HCT116 (cell line): ENCODE results near the gene PPFIBP1. TPM values are rescaled to one million over a fixed set of nuclear protein-coding genes. Genes with fewer than 3 reads are reported as not detected.

Source experiments
- ATAC-seq: fragments of 200-7000 bp; cut with Tn5 transposase; 2 replicates; pipeline ENCODE4 v1.9.1; 2020; ENCODE audit warnings: mild to moderate bottlenecking, moderate library complexity
- BruUV-seq: library from RNA; stranded (reverse); fragments of 400-500 nt; replicated peaks from 2 replicates; lab custom pipeline; 2021; lab: Mats Ljungman, UMichigan
- CTCF ChIA-PET: fragments of 300-600 bp; sonication (Branson Sonifier 250); formaldehyde crosslinking; loops from one replicate; lab custom pipeline; 2021; ENCODE audit warnings: antibody characterized with exemption; lab: Charles Lee
- POLR2A ChIA-PET: fragments of 300-600, 350-600 bp; sonication (Branson Sonifier 250); formaldehyde crosslinking; loops from one replicate; lab custom pipeline; 2021; ENCODE audit warnings: antibody characterized with exemption; lab: Charles Lee
- RAD21 ChIA-PET, 2 experiments: fragments of 300-600 bp; sonication (Branson Sonifier 250); formaldehyde crosslinking; loops; one replicate each; lab custom pipeline; 2023; ENCODE audit warnings: low total read pairs in 2 of 2; ENCODE audit not compliant: uncharacterized antibody in 2 of 2, unreplicated experiment in 2 of 2, low non-redundant PET in 1 of 2; lab: Charles Lee
- DNase-seq: peaks from one replicate; pipeline ENCODE4 v3.0.0-alpha.2; 2010; ENCODE audit warnings: low read depth, low spot score
- H2AFZ ChIP-seq: fragments of 200-600 bp; shearing (Covaris generic), sonication (generic); 2 replicates; pipeline ENCODE4 v1.6.1; 2017; ENCODE audit warnings: low read depth, mixed run types, mixed read lengths, antibody characterized with exemption, low read length; ENCODE audit not compliant: poor library complexity, severe bottlenecking
- H3K27ac ChIP-seq: 2 replicates; pipeline ENCODE4 v1.5.1; 2012; ENCODE audit warnings: low read depth, low read length
- H3K27me3 ChIP-seq: fragments of 200-600 bp; sonication (generic); 2 replicates; pipeline ENCODE4 v1.6.1; 2016; ENCODE audit warnings: mixed run types, low read length, mixed read lengths; ENCODE audit not compliant: insufficient read depth
- H3K36me3 ChIP-seq, 2 experiments: fragments of 200-500 bp in 1 of 2; fragments of 200-600 bp in 1 of 2; sonication (Bioruptor generic) in 1 of 2; sonication (generic) in 1 of 2; 2 replicates each; pipeline versions ENCODE4 v1.5.1 to v1.6.1; 2014 to 2016; ENCODE audit warnings: low read length in 2 of 2, inconsistent platforms in 1 of 2, mixed read lengths in 1 of 2, mixed run types in 1 of 2; ENCODE audit not compliant: insufficient read depth in 2 of 2, control insufficient read depth in 1 of 2
- H3K4me1 ChIP-seq, 2 experiments: fragments of 200-600 bp in 1 of 2; sonication (generic) in 1 of 2; 2 replicates each; pipeline versions ENCODE4 v1.5.1 to v1.6.1; 2012 to 2017; ENCODE audit warnings: low read length in 2 of 2, inconsistent platforms in 1 of 2, mild to moderate bottlenecking in 1 of 2, mixed read lengths in 1 of 2, mixed run types in 1 of 2, moderate library complexity in 1 of 2; ENCODE audit not compliant: insufficient read depth in 2 of 2, control insufficient read depth in 1 of 2
- H3K4me2 ChIP-seq: fragments of 200-600 bp; sonication (generic); 2 replicates; pipeline ENCODE4 v1.6.1; 2017; ENCODE audit warnings: mixed run types, low read length, mixed read lengths
- H3K4me3 ChIP-seq, 2 experiments: fragments of 200-600 bp in 1 of 2; sonication (generic) in 1 of 2; replicated peaks in 1 of 2; 2 replicates each; pipeline ENCODE4 v1.5.1; 2011 to 2016; ENCODE audit warnings: low read length in 2 of 2, control low read depth in 1 of 2, low read depth in 1 of 2, mild to moderate bottlenecking in 1 of 2, mixed read lengths in 1 of 2, mixed run types in 1 of 2
- H3K79me2 ChIP-seq: fragments of 200-600 bp; sonication (generic); 2 replicates; pipeline ENCODE4 v1.6.1; 2017; ENCODE audit warnings: mild to moderate bottlenecking, mixed run types, low read length, moderate library complexity, mixed read lengths; ENCODE audit not compliant: insufficient read depth
- H3K9ac ChIP-seq: fragments of 200-600 bp; sonication (generic); 2 replicates; pipeline ENCODE4 v1.6.1; 2016; ENCODE audit warnings: low read length, mixed read lengths
- H3K9me2 ChIP-seq: fragments of 200-600 bp; sonication (generic), shearing (Covaris generic); 2 replicates; pipeline ENCODE4 v1.6.1; 2017; ENCODE audit warnings: mixed run types, mild to moderate bottlenecking, moderate library complexity; ENCODE audit not compliant: insufficient read depth
- H3K9me3 ChIP-seq, 2 experiments: fragments of 200-500 bp in 1 of 2; fragments of 200-600 bp in 1 of 2; sonication (Bioruptor generic) in 1 of 2; sonication (generic) in 1 of 2; 2 replicates each; pipeline ENCODE4 v1.6.1; 2014 to 2017; ENCODE audit warnings: low read length in 2 of 2, mixed read lengths in 2 of 2, inconsistent platforms in 1 of 2, low read depth in 1 of 2, mild to moderate bottlenecking in 1 of 2, mixed run types in 1 of 2, moderate library complexity in 1 of 2; ENCODE audit not compliant: control insufficient read depth in 1 of 2, insufficient read depth in 1 of 2
- H4K20me1 ChIP-seq: fragments of 200-600 bp; sonication (generic), shearing (Covaris generic); 2 replicates; pipeline ENCODE4 v1.6.1; 2017; ENCODE audit warnings: mixed run types, mild to moderate bottlenecking, moderate library complexity; ENCODE audit not compliant: insufficient read depth
- CBX3 ChIP-seq: IDR thresholded peaks from 2 replicates; pipeline ENCODE4 v1.6.1; 2012; ENCODE audit warnings: low read depth
- CEBPB ChIP-seq: IDR thresholded peaks from 2 replicates; pipeline ENCODE4 v1.6.1; 2012; ENCODE audit warnings: low read depth
- ELF1 ChIP-seq: IDR thresholded peaks from 2 replicates; pipeline ENCODE4 v1.6.1; 2012; ENCODE audit warnings: low read depth, borderline replicate concordance
- FOSL1 ChIP-seq: IDR thresholded peaks from 2 replicates; pipeline ENCODE4 v1.6.1; 2012; ENCODE audit warnings: low read depth
- RAD21 ChIP-seq: IDR thresholded peaks from 2 replicates; pipeline ENCODE4 v1.6.1; 2012; ENCODE audit warnings: low read depth, mild to moderate bottlenecking
- SIN3A ChIP-seq: IDR thresholded peaks from 2 replicates; pipeline ENCODE4 v1.6.1; 2012; ENCODE audit warnings: low read depth
- SP1 ChIP-seq: IDR thresholded peaks from 2 replicates; pipeline ENCODE4 v1.6.1; 2012; ENCODE audit warnings: low read depth
- SRF ChIP-seq: IDR thresholded peaks from 2 replicates; pipeline ENCODE4 v1.6.1; 2012; ENCODE audit warnings: low read depth
- YY1 ChIP-seq: IDR thresholded peaks from 2 replicates; pipeline ENCODE4 v1.6.1; 2011; ENCODE audit warnings: low read length, low read depth, moderate library complexity, mild to moderate bottlenecking; ENCODE audit not compliant: insufficient replicate concordance; ENCODE audit errors: extremely low read depth
- intact Hi-C: fragments of 100-400 bp; cut with micrococcal nuclease; formaldehyde crosslinking; loops from 2 replicates; pipeline ENCODE4 v1.10.0; 2022
- total RNA-seq: library from RNA; stranded (reverse); gene quantifications from one replicate; pipeline ENCODE4 v1.2.1, GENCODE V29; 2021; ENCODE audit not compliant: unreplicated experiment
- TF ChIP-seq, protein P1 (sequence below): IDR thresholded peaks from 2 replicates; pipeline ENCODE4 v1.6.1; 2012; ENCODE audit warnings: low read depth
- TF ChIP-seq, protein P2 (sequence below): IDR thresholded peaks from 2 replicates; pipeline ENCODE4 v1.6.1; 2011; ENCODE audit warnings: mild to moderate bottlenecking, low read length, moderate library complexity; ENCODE audit not compliant: insufficient replicate concordance; ENCODE audit errors: extremely low read depth
- TF ChIP-seq, protein P3 (sequence below): IDR thresholded peaks from 2 replicates; pipeline ENCODE4 v1.6.1; 2012

PPFIBP1 gene
- total RNA-seq, 1 experiment from 2014 or later: 102 TPM

DNA sequence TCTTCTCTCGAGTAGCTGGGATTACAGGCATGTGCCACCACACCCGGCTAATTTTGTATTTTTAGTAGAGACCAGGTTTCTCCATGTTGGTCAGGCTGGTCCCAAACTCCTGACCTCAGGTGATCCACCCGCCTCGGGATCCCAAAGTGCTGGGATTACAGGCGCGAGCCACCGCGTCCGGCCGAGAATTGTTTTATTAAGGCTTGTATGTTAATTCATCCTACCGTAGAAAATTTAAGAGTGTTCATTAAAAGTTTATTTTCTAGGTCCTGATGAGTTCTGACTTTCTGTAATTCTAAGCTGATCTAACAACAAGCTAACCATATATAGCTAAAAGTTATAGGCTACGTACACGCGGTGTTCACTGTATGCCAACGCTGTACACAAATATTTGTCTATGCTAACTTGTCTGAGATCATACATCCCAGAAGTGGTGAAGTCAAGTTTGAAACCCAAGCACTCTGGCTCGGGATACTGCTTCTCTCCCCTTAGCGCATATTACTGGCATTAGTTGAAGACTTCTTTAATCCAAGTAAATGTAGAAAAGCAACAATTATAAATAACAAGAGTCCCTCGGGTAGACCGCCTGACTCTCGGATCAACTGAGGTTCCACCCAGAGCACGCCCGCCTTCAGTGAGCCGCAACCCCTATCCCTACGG, 186.1 kb downstream of the PPFIBP1 start:
- Histone ChIP-seq H3K27ac (peak overlapping the region; percentile 93), H3K4me1 (peaks cover 5 to 22% of the 10 kb centered on the region in 2 experiments), H4K20me1 (no peaks in the 10 kb centered on the region), H3K9me2 (no peaks in the 10 kb centered on the region), H2AFZ (peak overlapping the region; percentile 89), H3K9ac (peak overlapping the region; percentile 99), H3K9me3 (no peaks in the 10 kb centered on the region), H3K27me3 (no peaks in the 10 kb centered on the region), H3K79me2 (peaks cover 46% of the 10 kb centered on the region), H3K36me3 (peaks cover 0 to 3% of the 10 kb centered on the region in 2 experiments; a peak in 1 of 4 replicates), H3K4me3 (peak overlapping the region; percentile 100), H3K4me2 (peak overlapping the region; percentile 83)
- ChIA-PET POLR2A (no interaction called here), RAD21 (no interaction called here), CTCF (no interaction called here)
- TF ChIP-seq FOSL1 (no peak), SP1 (no peak), CBX3 (no peak), CEBPB (no peak), ELF1 (no peak), SRF (no peak)
- intact Hi-C loops: loop anchor here (10.0 kb wide), 2 partner anchors 695 to 855 kb away; partner anchors contain the start of gene TM7SF3
- peak; percentile 51 for ATAC-seq
- DNase-seq: no peak
- BruUV-seq: TSS peak; percentile 98

DNA sequence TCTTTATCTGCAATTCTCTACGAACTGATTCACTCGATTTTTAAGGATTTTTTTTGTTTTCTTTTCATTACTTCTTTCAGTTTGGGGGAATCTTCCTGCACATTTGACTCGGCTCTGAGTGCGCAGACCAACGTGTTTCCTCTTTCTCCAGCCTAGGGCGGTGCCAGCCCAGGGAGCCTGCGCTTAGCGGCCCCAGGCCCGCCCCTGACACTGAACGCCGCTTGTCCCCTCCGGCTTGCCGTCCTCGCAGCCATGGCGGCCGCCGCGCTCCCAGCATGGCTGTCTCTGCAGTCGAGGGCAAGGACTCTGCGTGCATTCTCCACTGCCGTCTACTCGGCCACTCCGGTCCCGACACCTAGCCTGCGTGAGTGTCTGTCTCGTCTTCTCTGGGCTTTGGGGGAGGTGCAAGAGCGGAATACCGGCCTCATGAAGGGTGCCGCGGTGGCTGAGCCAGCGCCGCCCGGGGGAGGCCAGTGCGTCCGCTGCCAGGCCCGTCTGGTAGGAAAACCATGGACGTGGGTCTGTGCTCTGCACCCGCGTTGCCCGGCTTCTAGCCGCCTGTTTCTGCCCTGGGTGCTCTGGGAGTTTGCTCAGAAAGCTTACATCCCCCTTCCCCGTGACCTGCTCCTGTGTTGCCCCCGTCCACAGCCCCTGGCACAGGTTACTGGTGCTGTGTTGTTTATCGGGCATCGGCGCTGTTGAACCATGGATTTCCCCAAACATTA, 186.7 kb downstream of the PPFIBP1 start, which contains the start of gene MRPS35:
Gene MRPS35 (plus strand): TSS at position 241 of the 725 bp plus-strand sequence. CDS start 12 bp downstream, at position 253.
- peak; percentile 80 for DNase-seq
- H3K4me1 ChIP-seq: peaks cover 5 to 27% of the 10 kb centered on the region in 2 experiments
- peak within 1 kb of the TSS; percentile 83 for H3K4me2 ChIP-seq
- H3K36me3 ChIP-seq: peaks cover 0 to 3% of the 10 kb centered on the region in 2 experiments; a peak in 2 of 4 replicates
- no peaks in the 10 kb centered on the region for H3K9me3 ChIP-seq
- peak within 1 kb of the TSS; percentile 89 for H2AFZ ChIP-seq
- CTCF ChIA-PET: no interaction called here
- no peaks in the 10 kb centered on the region for H4K20me1 ChIP-seq
- peak; percentile 96 for ATAC-seq
- peak within 1 kb of the TSS; percentile 93 for H3K27ac ChIP-seq
- H3K9me2 ChIP-seq: no peaks in the 10 kb centered on the region
- POLR2A ChIA-PET: no interaction called here
- intact Hi-C loops: no loop called here
- RAD21 ChIA-PET: no interaction called here
- peak within 1 kb of the TSS; percentile 100 for H3K4me3 ChIP-seq
- H3K79me2 ChIP-seq: peaks cover 53% of the 10 kb centered on the region
- H3K9ac ChIP-seq: peak within 1 kb of the TSS; percentile 99
- no TSS peak for BruUV-seq
- no peaks in the 10 kb centered on the region for H3K27me3 ChIP-seq
- TF ChIP-seq, protein P1, sequence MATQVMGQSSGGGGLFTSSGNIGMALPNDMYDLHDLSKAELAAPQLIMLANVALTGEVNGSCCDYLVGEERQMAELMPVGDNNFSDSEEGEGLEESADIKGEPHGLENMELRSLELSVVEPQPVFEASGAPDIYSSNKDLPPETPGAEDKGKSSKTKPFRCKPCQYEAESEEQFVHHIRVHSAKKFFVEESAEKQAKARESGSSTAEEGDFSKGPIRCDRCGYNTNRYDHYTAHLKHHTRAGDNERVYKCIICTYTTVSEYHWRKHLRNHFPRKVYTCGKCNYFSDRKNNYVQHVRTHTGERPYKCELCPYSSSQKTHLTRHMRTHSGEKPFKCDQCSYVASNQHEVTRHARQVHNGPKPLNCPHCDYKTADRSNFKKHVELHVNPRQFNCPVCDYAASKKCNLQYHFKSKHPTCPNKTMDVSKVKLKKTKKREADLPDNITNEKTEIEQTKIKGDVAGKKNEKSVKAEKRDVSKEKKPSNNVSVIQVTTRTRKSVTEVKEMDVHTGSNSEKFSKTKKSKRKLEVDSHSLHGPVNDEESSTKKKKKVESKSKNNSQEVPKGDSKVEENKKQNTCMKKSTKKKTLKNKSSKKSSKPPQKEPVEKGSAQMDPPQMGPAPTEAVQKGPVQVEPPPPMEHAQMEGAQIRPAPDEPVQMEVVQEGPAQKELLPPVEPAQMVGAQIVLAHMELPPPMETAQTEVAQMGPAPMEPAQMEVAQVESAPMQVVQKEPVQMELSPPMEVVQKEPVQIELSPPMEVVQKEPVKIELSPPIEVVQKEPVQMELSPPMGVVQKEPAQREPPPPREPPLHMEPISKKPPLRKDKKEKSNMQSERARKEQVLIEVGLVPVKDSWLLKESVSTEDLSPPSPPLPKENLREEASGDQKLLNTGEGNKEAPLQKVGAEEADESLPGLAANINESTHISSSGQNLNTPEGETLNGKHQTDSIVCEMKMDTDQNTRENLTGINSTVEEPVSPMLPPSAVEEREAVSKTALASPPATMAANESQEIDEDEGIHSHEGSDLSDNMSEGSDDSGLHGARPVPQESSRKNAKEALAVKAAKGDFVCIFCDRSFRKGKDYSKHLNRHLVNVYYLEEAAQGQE: no peak
- TF ChIP-seq RAD21 (no peak), CEBPB (no peak), SIN3A (peak; percentile 83), YY1 (peak; percentile 98), ELF1 (no peak; the same call in 1 of the 2 replicates)
- TF ChIP-seq, protein P2, sequence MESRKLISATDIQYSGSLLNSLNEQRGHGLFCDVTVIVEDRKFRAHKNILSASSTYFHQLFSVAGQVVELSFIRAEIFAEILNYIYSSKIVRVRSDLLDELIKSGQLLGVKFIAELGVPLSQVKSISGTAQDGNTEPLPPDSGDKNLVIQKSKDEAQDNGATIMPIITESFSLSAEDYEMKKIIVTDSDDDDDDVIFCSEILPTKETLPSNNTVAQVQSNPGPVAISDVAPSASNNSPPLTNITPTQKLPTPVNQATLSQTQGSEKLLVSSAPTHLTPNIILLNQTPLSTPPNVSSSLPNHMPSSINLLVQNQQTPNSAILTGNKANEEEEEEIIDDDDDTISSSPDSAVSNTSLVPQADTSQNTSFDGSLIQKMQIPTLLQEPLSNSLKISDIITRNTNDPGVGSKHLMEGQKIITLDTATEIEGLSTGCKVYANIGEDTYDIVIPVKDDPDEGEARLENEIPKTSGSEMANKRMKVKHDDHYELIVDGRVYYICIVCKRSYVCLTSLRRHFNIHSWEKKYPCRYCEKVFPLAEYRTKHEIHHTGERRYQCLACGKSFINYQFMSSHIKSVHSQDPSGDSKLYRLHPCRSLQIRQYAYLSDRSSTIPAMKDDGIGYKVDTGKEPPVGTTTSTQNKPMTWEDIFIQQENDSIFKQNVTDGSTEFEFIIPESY: peak; percentile 86
- TF ChIP-seq, protein P3, sequence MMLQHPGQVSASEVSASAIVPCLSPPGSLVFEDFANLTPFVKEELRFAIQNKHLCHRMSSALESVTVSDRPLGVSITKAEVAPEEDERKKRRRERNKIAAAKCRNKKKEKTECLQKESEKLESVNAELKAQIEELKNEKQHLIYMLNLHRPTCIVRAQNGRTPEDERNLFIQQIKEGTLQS: no peak
